Measurements from ENCODE around the gene CACNA1C. TPM values are rescaled to one million over a fixed set of nuclear protein-coding genes. Genes with fewer than 3 reads are reported as not detected.

The CACNA1C gene
- total RNA-seq, 2 donors from 2014 or later, result 8.1 to 18.2 TPM

- intact Hi-C loops (cut with DNase I), result loop anchor here (10.0 kb wide), 1 partner anchor 333 kb away; no protein-coding TSS in a partner anchor
- no peaks in the 10 kb centered on the region for H3K9me3 ChIP-seq
- TF ChIP-seq CTCF (IDR thresholded peaks at IDR 0.05) (no peak), POLR2AphosphoS5 (IDR thresholded peaks at IDR 0.05) (no peak), POLR2A (IDR thresholded peaks at IDR 0.05) (no peak)
These were observed 224.8 kb downstream of the CACNA1C start for GRCh38 chr12:2277492-2278155.

GRCh38 chr12:2281446-2281845 is 228.7 kb downstream of the CACNA1C start:
- no peak overlapping the region for H3K27ac ChIP-seq
- TF ChIP-seq POLR2AphosphoS5 (IDR thresholded peaks at IDR 0.05), result no peak
- TF ChIP-seq CTCF (IDR thresholded peaks at IDR 0.05), result no peak
- TF ChIP-seq POLR2A (IDR thresholded peaks at IDR 0.05), result no peak
- H3K36me3 ChIP-seq, result no peaks in the 10 kb centered on the region
- intact Hi-C loops (cut with DNase I), result no loop called here
- no peak overlapping the region for H3K4me3 ChIP-seq
- 96% methylated on average over 1 of the region's 1 CpG for WGBS
- no peaks in the 10 kb centered on the region for H3K27me3 ChIP-seq (replicated peaks; ENCODE audit: insufficient read depth)
- peaks cover 10% of the 10 kb centered on the region for H3K4me1 ChIP-seq (replicated peaks)
- no peak for DNase-seq (ENCODE audit: low spot score)
- no peaks in the 10 kb centered on the region for H3K9me3 ChIP-seq

More at GRCh38 chr12:2277492-2278155, 224.8 kb downstream of the CACNA1C start:
- WGBS, result 98% methylated on average over 6 of the region's 6 CpGs
- no peaks in the 10 kb centered on the region for H3K27me3 ChIP-seq (replicated peaks; ENCODE audit: insufficient read depth)
- H3K27ac ChIP-seq, result no peak overlapping the region
- H3K36me3 ChIP-seq, result no peaks in the 10 kb centered on the region
- H3K4me3 ChIP-seq, result no peak overlapping the region
- no peak for DNase-seq (ENCODE audit: low spot score)
- no peaks in the 10 kb centered on the region for H3K4me1 ChIP-seq (replicated peaks)

GRCh38 chr12:2282318-2282717 is 229.5 kb downstream of the CACNA1C start:
- Histone ChIP-seq H3K9me3 (no peaks in the 10 kb centered on the region), H3K4me1 (replicated peaks) (peaks cover 10% of the 10 kb centered on the region), H3K36me3 (no peaks in the 10 kb centered on the region), H3K4me3 (no peak overlapping the region), H3K27ac (no peak overlapping the region), H3K27me3 (replicated peaks; ENCODE audit: insufficient read depth) (no peaks in the 10 kb centered on the region)
- WGBS, result 92% methylated on average over 6 of the region's 6 CpGs
- TF ChIP-seq POLR2AphosphoS5 (IDR thresholded peaks at IDR 0.05) (no peak), CTCF (IDR thresholded peaks at IDR 0.05) (no peak), POLR2A (IDR thresholded peaks at IDR 0.05) (no peak)
- intact Hi-C loops (cut with DNase I), result no loop called here
- DNase-seq (ENCODE audit: low spot score), result no peak

GRCh38 chr12:2283480-2283879 is 230.7 kb downstream of the CACNA1C start:
- peaks cover 10% of the 10 kb centered on the region for H3K4me1 ChIP-seq (replicated peaks)
- WGBS, result 39% methylated on average over 6 of the region's 6 CpGs
- no peaks in the 10 kb centered on the region for H3K27me3 ChIP-seq (replicated peaks; ENCODE audit: insufficient read depth)
- H3K4me3 ChIP-seq, result no peak overlapping the region
- H3K27ac ChIP-seq, result no peak overlapping the region
- H3K36me3 ChIP-seq, result no peaks in the 10 kb centered on the region
- DNase-seq (ENCODE audit: low spot score), result no peak
- no peaks in the 10 kb centered on the region for H3K9me3 ChIP-seq
- intact Hi-C loops (cut with DNase I), result no loop called here
- TF ChIP-seq CTCF (IDR thresholded peaks at IDR 0.05) (no peak), POLR2AphosphoS5 (IDR thresholded peaks at IDR 0.05) (no peak), POLR2A (IDR thresholded peaks at IDR 0.05) (no peak)

- peak overlapping the region in 1 of 2 donors; percentile 38 for H3K27ac ChIP-seq
- 4% methylated on average over 10 of the region's 10 CpGs for WGBS
- peak; percentile 24 for DNase-seq (ENCODE audit: low spot score)
- H3K9me3 ChIP-seq, result no peaks in the 10 kb centered on the region
- H3K4me1 ChIP-seq (replicated peaks), result peaks cover 10% of the 10 kb centered on the region
- no peak for TF ChIP-seq POLR2A (IDR thresholded peaks at IDR 0.05)
- no peak for TF ChIP-seq CTCF (IDR thresholded peaks at IDR 0.05)
- intact Hi-C loops (cut with DNase I), result loop anchor here (2.0 kb wide), 1 partner anchor 101 kb away; no protein-coding TSS in a partner anchor
- H3K36me3 ChIP-seq, result no peaks in the 10 kb centered on the region
- no peaks in the 10 kb centered on the region for H3K27me3 ChIP-seq (replicated peaks; ENCODE audit: insufficient read depth)
- H3K4me3 ChIP-seq, result no peak overlapping the region
These were observed 231.1 kb downstream of the CACNA1C start for GRCh38 chr12:2283916-2284315.
